Loucy (cell line): ENCODE data around the gene LTC4S.

Experiments
- CTCF ChIP-seq: fragments of 200-600 bp; sonication (generic); conservative IDR thresholded peaks from 2 replicates; pipeline ENCODE4 v1.5.1; 2014; ENCODE audit warnings: mild to moderate bottlenecking, antibody characterized with exemption, low read length
- EZH2phosphoT487 ChIP-seq: fragments of 200-600 bp; IDR thresholded peaks from 2 replicates; pipeline ENCODE4 v1.6.1; 2018; ENCODE audit warnings: antibody characterized with exemption, mild to moderate bottlenecking, moderate library complexity, borderline replicate concordance

- no peak for TF ChIP-seq CTCF
- TF ChIP-seq EZH2phosphoT487, result no peak
Measured at GRCh38 chr5:179805529-179806249, 11.9 kb downstream of the LTC4S start.
